Measurements from ENCODE around the gene DNAJC6.

DNAJC6 gene

GRCh38 chr1:65421351-65422025 is 112.1 kb downstream of the DNAJC6 start:
- ATAC-seq (no peak), DNase-seq (ENCODE audit: low spot score in 2 of 2) (no peak)
- no peak overlapping the region for H3K4me3 Mint-ChIP-seq
- H3K36me3 Mint-ChIP-seq = peaks cover 21% of the 10 kb centered on the region
- H3K4me1 Mint-ChIP-seq = peaks cover 38% of the 10 kb centered on the region
- no peak overlapping the region for H3K27ac Mint-ChIP-seq
- no peaks in the 10 kb centered on the region for H3K9me3 Mint-ChIP-seq

- no peak overlapping the region for H3K27ac Mint-ChIP-seq
- H3K9me3 Mint-ChIP-seq = no peaks in the 10 kb centered on the region
- H3K36me3 Mint-ChIP-seq = peaks cover 31% of the 10 kb centered on the region
- DNase-seq (ENCODE audit: low spot score in 2 of 2) (peak in 1 of 2 donors; percentile 53), ATAC-seq (no peak)
- H3K4me3 Mint-ChIP-seq = no peak overlapping the region
- peaks cover 39% of the 10 kb centered on the region for H3K4me1 Mint-ChIP-seq
Measured at GRCh38 chr1:65422241-65423203, 113.2 kb downstream of the DNAJC6 start.

DNA sequence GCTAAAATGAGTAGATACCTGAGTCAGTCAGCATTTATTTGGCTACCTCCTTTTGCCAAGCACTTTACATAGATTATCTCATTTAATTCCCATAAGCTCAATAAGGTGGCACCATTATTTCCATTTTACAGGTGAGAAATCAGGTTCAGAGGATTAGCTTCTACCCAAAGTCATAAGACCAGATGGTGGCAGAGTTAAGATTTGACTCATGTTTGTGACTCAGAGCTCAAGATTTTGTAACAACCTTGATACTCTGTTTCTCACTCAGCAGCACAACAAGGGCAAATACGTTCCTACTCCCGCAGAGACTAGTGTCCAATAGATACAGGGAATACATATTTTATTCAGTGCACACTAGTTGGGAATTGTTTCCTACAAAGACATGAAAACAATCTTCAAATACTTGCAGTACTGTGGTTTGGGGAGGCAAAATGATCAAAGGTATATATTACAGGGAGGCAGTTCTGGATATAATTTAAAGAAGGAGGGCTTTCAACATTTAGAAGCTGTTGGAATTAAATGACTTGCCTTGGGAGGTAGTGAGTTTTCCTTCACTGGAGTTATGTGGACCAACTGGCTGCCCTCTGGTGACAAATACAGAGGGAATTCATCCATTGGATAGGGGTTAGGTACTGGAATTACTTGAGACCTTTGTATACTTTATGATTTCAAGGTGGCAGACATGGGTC is 114.7 kb downstream of the DNAJC6 start:
- peak; percentile 43 for ATAC-seq
- Mint-ChIP-seq H3K4me3 (peak overlapping the region; percentile 16), H3K4me1 (peaks cover 37% of the 10 kb centered on the region), H3K36me3 (peaks cover 45% of the 10 kb centered on the region), H3K9me3 (no peaks in the 10 kb centered on the region), H3K27ac (peak overlapping the region; percentile 8)
- no peak for DNase-seq (ENCODE audit: low spot score in 2 of 2)

DNA sequence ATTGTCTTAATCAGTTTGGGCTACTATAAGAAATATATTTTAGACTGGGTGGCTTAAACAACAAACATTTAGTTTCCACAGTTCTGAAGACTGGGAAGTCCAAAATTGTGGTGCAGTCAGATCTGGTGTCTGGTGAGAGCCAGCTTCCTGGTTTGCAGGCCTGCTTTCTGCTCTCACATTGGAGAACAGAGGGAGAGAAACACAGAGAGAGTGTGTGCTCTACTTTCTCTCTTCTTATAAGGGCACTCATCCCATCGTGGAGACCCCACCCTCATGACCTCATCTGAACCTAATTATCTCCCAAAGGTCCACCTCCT is 115.2 kb downstream of the DNAJC6 start:
- peaks cover 47% of the 10 kb centered on the region for H3K36me3 Mint-ChIP-seq
- H3K4me3 Mint-ChIP-seq = no peak overlapping the region
- no peaks in the 10 kb centered on the region for H3K9me3 Mint-ChIP-seq
- DNase-seq (ENCODE audit: low spot score in 2 of 2) (no peak), ATAC-seq (no peak)
- H3K4me1 Mint-ChIP-seq = peaks cover 35% of the 10 kb centered on the region
- peak overlapping the region; percentile 8 for H3K27ac Mint-ChIP-seq

DNA sequence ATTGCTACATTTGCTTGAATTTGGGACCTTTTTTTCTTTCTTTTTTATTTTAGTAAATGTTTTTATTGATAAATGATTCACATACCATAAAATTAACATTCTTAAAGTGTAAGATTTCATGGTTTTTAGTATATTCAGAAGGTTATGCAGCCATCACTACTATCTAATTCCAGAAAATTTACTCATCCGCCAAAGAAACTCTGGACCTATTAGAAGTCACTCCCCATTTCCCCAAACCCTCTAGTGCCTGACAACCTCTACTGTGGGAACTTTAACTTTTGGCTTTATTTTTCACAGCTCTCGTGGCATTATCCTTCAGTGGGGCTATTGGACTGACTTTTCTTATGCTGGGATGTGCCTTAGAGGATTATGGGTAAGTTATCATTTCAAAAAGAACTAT is 115.7 kb downstream of the DNAJC6 start:
- Mint-ChIP-seq H3K9me3 (no peaks in the 10 kb centered on the region), H3K36me3 (peaks cover 51% of the 10 kb centered on the region), H3K4me3 (no peak overlapping the region), H3K4me1 (peaks cover 30% of the 10 kb centered on the region), H3K27ac (no peak overlapping the region)
- no peak for DNase-seq (ENCODE audit: low spot score in 2 of 2)
- no peak for ATAC-seq

DNA sequence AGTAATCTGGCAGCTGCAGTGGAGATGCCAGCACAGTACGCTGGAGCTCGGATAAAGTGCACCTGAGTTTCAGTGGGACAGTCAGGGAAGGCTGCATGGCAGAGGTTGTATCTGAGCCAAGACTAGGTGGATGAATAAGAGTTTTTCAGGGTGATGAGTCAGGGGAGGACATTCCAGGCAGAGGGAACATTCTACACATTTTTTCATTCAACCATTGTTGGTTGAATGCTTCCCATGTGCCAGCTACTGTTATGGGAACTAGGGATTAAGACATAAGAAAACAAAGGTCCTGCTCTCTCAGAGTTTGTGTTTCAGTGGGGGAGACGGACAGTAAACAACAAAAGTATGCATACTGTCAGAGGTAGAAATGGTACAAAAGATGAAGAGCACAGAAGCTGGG is 116.4 kb downstream of the DNAJC6 start:
- H3K27ac Mint-ChIP-seq = no peak overlapping the region
- DNase-seq (ENCODE audit: low spot score in 2 of 2) (no peak), ATAC-seq (no peak)
- no peak overlapping the region for H3K4me3 Mint-ChIP-seq
- H3K36me3 Mint-ChIP-seq = peaks cover 55% of the 10 kb centered on the region
- H3K4me1 Mint-ChIP-seq = peaks cover 29% of the 10 kb centered on the region
- no peaks in the 10 kb centered on the region for H3K9me3 Mint-ChIP-seq

DNA sequence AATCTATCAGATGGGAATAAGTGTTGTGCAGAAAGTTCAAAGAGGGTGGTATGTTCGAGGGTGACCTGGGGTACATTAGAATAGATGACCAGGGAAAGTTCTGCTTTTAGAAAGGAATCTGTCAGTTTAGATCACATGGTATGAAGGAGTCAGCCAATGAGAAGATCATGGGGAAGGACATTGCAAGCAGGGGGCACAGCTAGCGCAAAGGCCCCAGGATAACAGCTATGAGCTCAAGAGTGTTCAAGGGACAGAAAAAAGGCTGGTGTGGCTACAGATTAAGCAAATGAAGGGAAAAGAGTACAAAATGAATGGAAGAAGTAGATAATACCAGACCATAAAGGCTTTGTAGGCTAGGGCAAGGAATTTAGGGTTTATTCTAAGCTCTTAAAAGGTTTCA is 119.7 kb downstream of the DNAJC6 start:
- Mint-ChIP-seq H3K36me3 (peaks cover 68% of the 10 kb centered on the region), H3K27ac (peak overlapping the region; percentile 7), H3K4me3 (no peak overlapping the region), H3K9me3 (no peaks in the 10 kb centered on the region), H3K4me1 (peaks cover 25% of the 10 kb centered on the region)
- ATAC-seq (no peak), DNase-seq (ENCODE audit: low spot score in 2 of 2) (no peak)

DNA sequence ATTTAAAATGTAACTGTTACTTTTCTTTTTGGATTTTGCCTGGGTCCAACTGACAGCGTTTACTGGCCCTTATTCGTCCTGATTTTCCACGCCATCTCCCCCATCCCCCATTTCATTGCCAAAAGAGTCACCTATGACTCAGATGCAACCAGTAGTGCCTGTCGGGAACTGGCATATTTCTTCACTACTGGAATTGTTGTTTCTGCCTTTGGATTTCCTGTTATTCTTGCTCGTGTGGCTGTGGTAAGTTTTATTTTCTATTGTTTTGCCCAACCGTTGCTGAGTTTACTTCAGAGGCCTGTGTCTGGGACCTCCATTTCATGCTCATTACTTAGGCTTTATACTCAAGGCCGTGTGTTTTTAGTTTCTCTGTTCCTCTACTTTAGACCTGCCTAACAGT is 120.5 kb downstream of the DNAJC6 start:
- no peaks in the 10 kb centered on the region for H3K9me3 Mint-ChIP-seq
- DNase-seq (ENCODE audit: low spot score in 2 of 2) = no peak
- H3K36me3 Mint-ChIP-seq = peaks cover 71% of the 10 kb centered on the region
- no peak overlapping the region for H3K4me3 Mint-ChIP-seq
- no peak for ATAC-seq
- H3K4me1 Mint-ChIP-seq = peaks cover 21% of the 10 kb centered on the region
- H3K27ac Mint-ChIP-seq = peak overlapping the region; percentile 5

GRCh38 chr1:65431111-65431705 is 121.9 kb downstream of the DNAJC6 start:
- H3K4me1 Mint-ChIP-seq = peaks cover 8% of the 10 kb centered on the region
- no peak overlapping the region for H3K4me3 Mint-ChIP-seq
- ATAC-seq = no peak
- H3K27ac Mint-ChIP-seq = no peak overlapping the region
- peaks cover 70% of the 10 kb centered on the region for H3K36me3 Mint-ChIP-seq
- H3K9me3 Mint-ChIP-seq = no peaks in the 10 kb centered on the region
- DNase-seq (ENCODE audit: low spot score in 2 of 2) = no peak

DNA sequence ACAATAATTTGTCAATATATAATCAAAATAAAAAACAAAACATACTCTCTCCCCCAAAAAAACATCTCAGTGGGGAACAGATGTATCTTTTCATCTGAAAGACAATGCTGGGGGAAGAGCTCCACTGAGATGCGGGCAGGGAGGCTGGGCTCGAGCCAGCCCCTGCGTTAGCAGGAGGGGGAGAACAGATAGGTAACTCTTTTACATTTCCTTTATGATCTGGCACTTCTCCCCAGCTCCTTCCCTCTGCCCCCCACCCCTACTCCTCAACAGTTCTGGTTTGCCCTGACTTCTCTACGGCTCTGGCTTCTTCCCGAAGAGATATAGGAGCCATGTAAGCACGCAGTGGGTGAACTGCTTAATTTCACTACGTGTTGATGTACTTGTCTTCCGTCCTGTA is 123.6 kb downstream of the DNAJC6 start:
- ATAC-seq (no peak), DNase-seq (ENCODE audit: low spot score in 2 of 2) (no peak)
- H3K36me3 Mint-ChIP-seq = peaks cover 53% of the 10 kb centered on the region
- no peak overlapping the region for H3K4me3 Mint-ChIP-seq
- no peak overlapping the region for H3K27ac Mint-ChIP-seq
- H3K4me1 Mint-ChIP-seq = peaks cover 5% of the 10 kb centered on the region
- H3K9me3 Mint-ChIP-seq = no peaks in the 10 kb centered on the region

GRCh38 chr1:65434255-65434654 is 124.9 kb downstream of the DNAJC6 start:
- Mint-ChIP-seq H3K36me3 (peaks cover 42% of the 10 kb centered on the region), H3K4me1 (peaks cover under 1% of the 10 kb centered on the region), H3K27ac (no peak overlapping the region), H3K4me3 (no peak overlapping the region), H3K9me3 (no peaks in the 10 kb centered on the region)
- ATAC-seq = no peak
- no peak for DNase-seq (ENCODE audit: low spot score in 2 of 2)

DNA sequence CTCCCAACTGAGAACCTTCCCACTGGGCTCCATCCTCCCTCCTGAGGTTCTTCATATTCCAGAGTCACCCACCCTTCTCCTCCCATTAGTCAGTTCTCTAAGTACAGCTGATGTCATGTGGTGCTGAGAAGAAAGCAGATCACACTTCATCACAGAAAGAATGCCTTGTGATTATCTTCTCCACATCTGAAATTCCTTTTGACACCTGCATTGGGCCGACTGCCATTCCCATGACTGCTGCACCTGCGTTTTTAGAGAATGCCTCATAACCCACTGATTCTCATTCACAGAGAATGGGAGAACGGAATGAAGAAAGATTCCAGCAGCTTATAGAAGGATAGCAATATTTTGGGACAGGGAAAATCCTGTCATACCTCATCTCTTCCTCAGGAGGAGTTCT is 125.4 kb downstream of the DNAJC6 start:
- H3K9me3 Mint-ChIP-seq = no peaks in the 10 kb centered on the region
- H3K36me3 Mint-ChIP-seq = peaks cover 40% of the 10 kb centered on the region
- ATAC-seq (no peak), DNase-seq (ENCODE audit: low spot score in 2 of 2) (no peak)
- no peaks in the 10 kb centered on the region for H3K4me1 Mint-ChIP-seq
- no peak overlapping the region for H3K4me3 Mint-ChIP-seq
- H3K27ac Mint-ChIP-seq = no peak overlapping the region

DNA sequence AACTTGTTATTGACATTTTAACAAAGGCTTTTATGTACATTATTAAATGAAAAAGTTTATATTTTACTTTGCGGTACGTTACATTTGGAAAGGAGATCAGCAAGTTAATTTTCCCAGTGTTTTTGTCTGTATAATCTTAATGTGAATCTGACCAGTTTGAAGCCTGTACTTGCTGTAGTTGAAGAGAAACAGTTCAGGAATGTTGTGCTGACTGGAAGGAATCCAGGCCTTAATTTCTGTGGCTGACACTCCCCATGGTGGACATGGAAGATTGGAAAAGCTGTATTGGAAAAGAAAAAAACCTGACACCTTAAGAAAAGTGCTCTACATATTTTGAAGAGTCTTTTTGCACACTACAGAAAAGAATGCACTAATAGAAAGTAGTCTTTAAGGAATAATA is 126.6 kb downstream of the DNAJC6 start:
- ATAC-seq (no peak), DNase-seq (ENCODE audit: low spot score in 2 of 2) (no peak)
- Mint-ChIP-seq H3K4me1 (no peaks in the 10 kb centered on the region), H3K36me3 (peaks cover 33% of the 10 kb centered on the region), H3K9me3 (no peaks in the 10 kb centered on the region), H3K4me3 (no peak overlapping the region), H3K27ac (no peak overlapping the region)

DNA sequence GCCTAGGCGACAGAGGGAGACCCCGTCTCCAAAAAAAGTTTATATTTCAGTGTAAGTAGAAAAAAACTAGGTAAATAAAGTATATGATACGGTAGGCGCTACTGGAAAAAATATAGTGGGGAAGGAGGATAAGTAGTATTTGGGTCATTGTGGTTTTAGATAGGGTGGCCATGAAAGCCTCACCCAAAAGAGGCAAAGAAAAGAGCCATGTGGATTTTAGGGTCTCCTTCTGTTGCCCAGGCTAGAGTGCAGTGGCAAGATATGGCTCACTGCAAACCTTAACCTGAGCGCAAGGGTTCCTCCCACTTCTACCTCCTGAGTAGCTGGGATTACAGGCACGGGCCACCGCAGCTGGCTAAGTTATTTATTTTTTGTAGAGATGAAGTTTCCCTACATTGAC is 128.3 kb downstream of the DNAJC6 start:
- ATAC-seq (no peak), DNase-seq (ENCODE audit: low spot score in 2 of 2) (no peak)
- no peak overlapping the region for H3K4me3 Mint-ChIP-seq
- no peaks in the 10 kb centered on the region for H3K4me1 Mint-ChIP-seq
- H3K27ac Mint-ChIP-seq = no peak overlapping the region
- no peaks in the 10 kb centered on the region for H3K9me3 Mint-ChIP-seq
- peaks cover 24% of the 10 kb centered on the region for H3K36me3 Mint-ChIP-seq

GRCh38 chr1:65440322-65440900 is 131.1 kb downstream of the DNAJC6 start:
- peaks cover 5% of the 10 kb centered on the region for H3K36me3 Mint-ChIP-seq
- no peak overlapping the region for H3K4me3 Mint-ChIP-seq
- H3K9me3 Mint-ChIP-seq = no peaks in the 10 kb centered on the region
- no peak for DNase-seq (ENCODE audit: low spot score in 2 of 2)
- H3K4me1 Mint-ChIP-seq = no peaks in the 10 kb centered on the region
- no peak overlapping the region for H3K27ac Mint-ChIP-seq
- ATAC-seq = no peak
